ENCODE measurements around the gene GGCT. TPM values are rescaled to one million over a fixed set of nuclear protein-coding genes. Genes with fewer than 3 reads are reported as not detected.

Gene GGCT
- polyA plus RNA-seq, 10 donors = 30.7 to 44.9 (median 37.0) TPM

- no peak for DNase-seq
These were observed 39.4 kb downstream of the GGCT start for GRCh38 chr7:30465046-30465810.

- peak; percentile 42 to 60 (median 56) for DNase-seq
These were observed 40.4 kb downstream of the GGCT start for GRCh38 chr7:30464231-30464671.

- DNase-seq = no peak
These were observed 41.1 kb downstream of the GGCT start for GRCh38 chr7:30463405-30464145.

- no peak for DNase-seq
These were observed 42.5 kb downstream of the GGCT start for GRCh38 chr7:30462179-30462578.

- no peak for DNase-seq
These were observed 44.4 kb downstream of the GGCT start for GRCh38 chr7:30460246-30460633.

GRCh38 chr7:30459591-30460245, 44.9 kb downstream of the GGCT start:
- DNase-seq = peak; percentile 76 to 91 (median 86)

- DNase-seq = no peak
These were observed 46.3 kb downstream of the GGCT start for GRCh38 chr7:30458311-30458710.

- no peak for DNase-seq
These were observed 50.7 kb downstream of the GGCT start for GRCh38 chr7:30453921-30454320.

GRCh38 chr7:30453016-30453415, 51.6 kb downstream of the GGCT start:
- no peak for DNase-seq

- DNase-seq = no peak
These were observed 52.2 kb downstream of the GGCT start for GRCh38 chr7:30452280-30452930.

- DNase-seq = no peak
These were observed 52.9 kb downstream of the GGCT start for GRCh38 chr7:30451539-30452279.

GRCh38 chr7:30450983-30451497, 53.6 kb downstream of the GGCT start:
- no peak for DNase-seq

GRCh38 chr7:30450240-30450982, 54.2 kb downstream of the GGCT start:
- no peak for DNase-seq

GRCh38 chr7:30448461-30449189, 56.0 kb downstream of the GGCT start:
- DNase-seq = no peak

GRCh38 chr7:30447466-30447865, 57.2 kb downstream of the GGCT start:
- DNase-seq = no peak
